CD14-positive monocyte (primary cell): ENCODE results near the gene ZNF879. TPM values are rescaled to one million over a fixed set of nuclear protein-coding genes. Genes with fewer than 3 reads are reported as not detected.

Experiments
- DNase-seq, 3 donors: peaks; one replicate each; pipeline ENCODE4 v3.0.0-alpha.2; 2011 to 2022
- H2AFZ ChIP-seq: 2 replicates; pipeline ENCODE4 v1.6.0; 2012; ENCODE audit warnings: mild to moderate bottlenecking, low read depth, low read length, inconsistent platforms; ENCODE audit not compliant: insufficient read depth, poor library complexity, severe bottlenecking
- H3K27ac ChIP-seq, 2 donors: 1 replicate in 1 of 2; 2 replicates in 1 of 2; pipeline ENCODE4 v1.5.1; 2012 to 2013; ENCODE audit warnings: low read length in 2 of 2, control low read depth in 1 of 2, inconsistent platforms in 1 of 2, low read depth in 1 of 2, mild to moderate bottlenecking in 1 of 2
- H3K27me3 ChIP-seq, 2 donors: one replicate each; pipeline versions ENCODE4 v1.6.0 to v1.6.1; 2011 to 2013; ENCODE audit warnings: low read length in 2 of 2; ENCODE audit not compliant: control insufficient read depth in 2 of 2, insufficient read depth in 2 of 2
- H3K36me3 ChIP-seq, 2 donors: replicated peaks in 1 of 2; 1 replicate in 1 of 2; 2 replicates in 1 of 2; pipeline versions ENCODE4 v1.5.1 to v1.6.1; 2012 to 2013; ENCODE audit warnings: low read length in 2 of 2, control low read depth in 1 of 2, inconsistent platforms in 1 of 2, mild to moderate bottlenecking in 1 of 2; ENCODE audit not compliant: insufficient read depth in 2 of 2, control insufficient read depth in 1 of 2
- H3K4me1 ChIP-seq, 2 donors: 1 replicate in 1 of 2; 2 replicates in 1 of 2; pipeline versions ENCODE4 v1.5.1 to v1.6.1; 2012 to 2013; ENCODE audit warnings: low read length in 2 of 2, control low read depth in 1 of 2, inconsistent platforms in 1 of 2, mild to moderate bottlenecking in 1 of 2, moderate library complexity in 1 of 2; ENCODE audit not compliant: insufficient read depth in 2 of 2, control insufficient read depth in 1 of 2
- H3K4me2 ChIP-seq: replicated peaks from 2 replicates; pipeline ENCODE3; 2012; ENCODE audit warnings: low read length, moderate library complexity, mild to moderate bottlenecking; ENCODE audit not compliant: poor library complexity, severe bottlenecking; ENCODE audit errors: extremely low read depth
- H3K4me3 ChIP-seq, 3 experiments: fragments of 200-600 bp in 1 of 3; sonication (generic) in 1 of 3; replicated peaks in 1 of 3; 1 replicate in 2 of 3; 2 replicates in 1 of 3; pipeline ENCODE4 v1.5.1; 2011 to 2013; ENCODE audit warnings: low read length in 3 of 3, mild to moderate bottlenecking in 3 of 3, control low read depth in 2 of 3, low read depth in 2 of 3, inconsistent platforms in 1 of 3, moderate library complexity in 1 of 3
- H3K79me2 ChIP-seq: 2 replicates; pipeline ENCODE4 v1.6.0; 2012; ENCODE audit warnings: mild to moderate bottlenecking, control low read depth, inconsistent platforms, low read length, moderate library complexity; ENCODE audit not compliant: insufficient read depth
- H3K9ac ChIP-seq: 2 replicates; pipeline ENCODE4 v1.6.0; 2017; ENCODE audit warnings: low read length, mild to moderate bottlenecking; ENCODE audit not compliant: insufficient read depth, poor library complexity, severe bottlenecking
- H3K9me3 ChIP-seq, 2 donors: replicated peaks in 1 of 2; 1 replicate in 1 of 2; 2 replicates in 1 of 2; pipeline versions ENCODE4 v1.5.1 to v1.6.1; 2012 to 2013; ENCODE audit warnings: low read length in 2 of 2, control low read depth in 1 of 2; ENCODE audit not compliant: control insufficient read depth in 1 of 2, insufficient read depth in 1 of 2
- H4K20me1 ChIP-seq: 2 replicates; pipeline ENCODE4 v1.6.0; 2012; ENCODE audit warnings: mild to moderate bottlenecking, low read length, control low read depth, moderate library complexity; ENCODE audit not compliant: insufficient read depth
- H3K27ac Mint-ChIP-seq, 7 donors: one replicate each; pipeline ENCODE4 v1.8.0; 2020; ENCODE audit warnings: mild to moderate bottlenecking in 7 of 7, mixed read lengths in 7 of 7, moderate library complexity in 6 of 7, inconsistent platforms in 2 of 7
- H3K27me3 Mint-ChIP-seq, 3 donors: one replicate each; pipeline ENCODE4 v1.8.0; 2021 to 2022; ENCODE audit warnings: low read depth in 3 of 3, mild to moderate bottlenecking in 3 of 3, mixed read lengths in 3 of 3, moderate library complexity in 3 of 3, inconsistent platforms in 1 of 3
- H3K36me3 Mint-ChIP-seq, 2 donors: one replicate each; pipeline ENCODE4 v1.8.0; 2020; ENCODE audit warnings: mixed read lengths in 2 of 2, inconsistent platforms in 1 of 2, mild to moderate bottlenecking in 1 of 2
- H3K4me1 Mint-ChIP-seq: one replicate; pipeline ENCODE4 v1.8.0; 2020; ENCODE audit warnings: mild to moderate bottlenecking, mixed read lengths
- H3K4me3 Mint-ChIP-seq, 2 donors: one replicate each; pipeline ENCODE4 v1.8.0; 2020; ENCODE audit warnings: mild to moderate bottlenecking in 2 of 2, mixed read lengths in 2 of 2, moderate library complexity in 1 of 2
- H3K9me3 Mint-ChIP-seq, 7 donors: one replicate each; pipeline ENCODE4 v1.8.0; 2020 to 2022; ENCODE audit warnings: mixed read lengths in 7 of 7, mild to moderate bottlenecking in 6 of 7, moderate library complexity in 6 of 7, inconsistent platforms in 2 of 7
- CTCF ChIP-seq: fragments of 200-600 bp; IDR thresholded peaks from one replicate; pipeline ENCODE4 v1.8.0; 2022; ENCODE audit warnings: antibody characterized with exemption, mild to moderate bottlenecking
- WGBS: methylation state at CpG from one replicate; pipeline ENCODE4 v1.1.5; 2013; ENCODE audit warnings: missing lambda C conversion rate; ENCODE audit not compliant: insufficient coverage; 5-methylcytosine and 5-hydroxymethylcytosine counted together
- intact Hi-C, 2 donors: fragments of 100-400 bp; cut with micrococcal nuclease; formaldehyde crosslinking; loops; one replicate each; pipeline versions ENCODE4 v1.15.0 to v1.15.1; 2023
- polyA plus RNA-seq, 3 donors: library from polyadenylated mRNA; depleted of rRNA in 1 of 3; unstranded in 2 of 3; stranded (reverse) in 1 of 3; fragments of 300-500 nt in 2 of 3; fragments of >200 nt in 1 of 3; fragmentation: Illumina TruSeq in 2 of 3; gene quantifications; 1 replicate in 2 of 3; 2 replicates in 1 of 3; pipeline ENCODE4 v1.2.3, GENCODE V29; 2012 to 2021

The ZNF879 gene
- polyA plus RNA-seq, 3 donors: 0.61 to 1.4 (median 0.71) TPM

- Histone ChIP-seq H3K79me2 (no peaks in the 10 kb centered on the region), H4K20me1 (no peaks in the 10 kb centered on the region), H2AFZ (no peak overlapping the region), H3K36me3 (peaks cover 0 to 41% of the 10 kb centered on the region in 2 donors), H3K27ac (no peak overlapping the region), H3K4me1 (no peaks in the 10 kb centered on the region), H3K9me3 (peaks cover 41 to 99% of the 10 kb centered on the region in 2 donors), H3K9ac (no peak overlapping the region), H3K4me3 (no peak overlapping the region), H3K4me2 (no peak overlapping the region), H3K27me3 (no peaks in the 10 kb centered on the region)
- TF ChIP-seq CTCF: no peak
- Mint-ChIP-seq H3K36me3 (peaks cover 30 to 31% of the 10 kb centered on the region in 2 donors), H3K9me3 (peaks cover 54 to 91% (median 75%) of the 10 kb centered on the region in 7 donors), H3K27me3 (no peaks in the 10 kb centered on the region), H3K4me1 (no peaks in the 10 kb centered on the region), H3K27ac (no peak overlapping the region), H3K4me3 (no peak overlapping the region)
- intact Hi-C loops: no loop called here
- DNase-seq: no peak
- 100% methylated on average over 3 of the region's 4 CpGs for WGBS
Observed at GRCh38 chr5:179080724-179081123, 57.1 kb downstream of the ZNF879 start.

Other genes with a start within 250 kb of the ZNF879 start
- 10 to 100 TPM in 1 of 3 donors, 1 to 10 TPM in 1, under 1 TPM in 1; 0.94 to 12.0 (median 1.1) TPM for gene ZNF354B, start 163.9 kb upstream of the ZNF879 start, polyA plus RNA-seq
- gene ZFP2, start 127.9 kb upstream of the ZNF879 start, polyA plus RNA-seq: under 1 TPM in 1 of 3 donors, not detected in 2; 0.19 TPM
- gene ZNF454, start 82.6 kb upstream of the ZNF879 start, polyA plus RNA-seq: not detected
- not detected for gene GRM6, start 28.5 kb upstream of the ZNF879 start, polyA plus RNA-seq
- gene ZNF354C, start 36.6 kb downstream of the ZNF879 start, polyA plus RNA-seq: under 1 TPM; 0.25 to 0.48 (median 0.31) TPM